ENCODE measurements around the gene CRB2. TPM values are rescaled to one million over a fixed set of nuclear protein-coding genes. Genes with fewer than 3 reads are reported as not detected.

Gene CRB2
- total and polyA plus RNA-seq, 3 experiments from 2014 or later: 0.05 TPM; not detected in 2

DNA sequence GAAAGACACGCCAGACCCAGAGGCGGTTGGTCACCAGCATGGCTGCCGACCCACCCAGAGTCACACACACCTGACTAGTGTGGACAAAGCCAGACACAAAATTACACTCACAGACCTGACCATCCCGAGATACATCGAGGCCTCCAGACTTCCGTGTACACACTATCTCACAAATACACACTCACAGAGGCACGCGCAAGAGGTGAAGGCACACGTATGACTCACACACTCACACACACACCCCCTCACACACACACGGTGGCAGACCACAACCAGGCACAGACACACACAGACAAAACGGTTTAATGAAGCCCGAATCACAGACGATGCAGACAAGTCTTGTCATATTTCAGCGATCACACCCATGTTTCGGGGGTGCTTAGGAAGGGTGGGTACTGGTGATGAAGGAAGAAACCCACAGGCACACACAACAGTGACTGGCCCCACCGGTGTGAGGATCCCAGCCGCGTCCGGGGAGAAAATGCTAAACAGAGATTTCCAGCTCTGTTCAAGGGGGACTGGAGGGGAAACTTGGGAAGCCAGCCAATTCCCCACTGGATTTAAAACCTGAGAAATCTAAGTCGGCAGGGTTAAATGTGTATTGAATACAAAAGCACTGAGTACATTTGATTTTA is 51.3 kb downstream of the CRB2 start:
- peaks cover 0 to under 1% (median under 1%) of the 10 kb centered on the region in 3 donors for H3K36me3 Mint-ChIP-seq
- Histone ChIP-seq H3K9me3 (ENCODE audit: low read length) (no peaks in the 10 kb centered on the region), H3K4me1 (ENCODE audit: insufficient read depth, low read length) (no peaks in the 10 kb centered on the region), H3K4me3 (ENCODE audit: low read length) (no peak overlapping the region), H3K27ac (ENCODE audit: low read depth, low read length) (no peak overlapping the region), H3K36me3 (ENCODE audit: insufficient read depth, low read length) (no peaks in the 10 kb centered on the region), H3K27me3 (ENCODE audit: insufficient read depth, low read length, poor library complexity, severe bottlenecking) (no peaks in the 10 kb centered on the region)
- DNase-seq: no peak
- POLR2A ChIA-PET: interaction anchor here (0.5 kb wide), 1 partner anchor 356 kb away, joined by 8 read pairs; no protein-coding TSS in a partner anchor
- no peak overlapping the region for H3K27ac Mint-ChIP-seq
- H3K4me1 Mint-ChIP-seq: peaks cover 0 to 6% (median 4%) of the 10 kb centered on the region in 3 donors
- H3K4me3 Mint-ChIP-seq: no peak overlapping the region
- CTCF ChIA-PET: interaction anchor here (1.1 kb wide), 1 partner anchor 19 kb away, joined by 3 read pairs; no protein-coding TSS in a partner anchor
- H3K9me3 Mint-ChIP-seq: no peaks in the 10 kb centered on the region
- peaks cover 0 to 2% of the 10 kb centered on the region in 2 donors for H3K27me3 Mint-ChIP-seq

DNA sequence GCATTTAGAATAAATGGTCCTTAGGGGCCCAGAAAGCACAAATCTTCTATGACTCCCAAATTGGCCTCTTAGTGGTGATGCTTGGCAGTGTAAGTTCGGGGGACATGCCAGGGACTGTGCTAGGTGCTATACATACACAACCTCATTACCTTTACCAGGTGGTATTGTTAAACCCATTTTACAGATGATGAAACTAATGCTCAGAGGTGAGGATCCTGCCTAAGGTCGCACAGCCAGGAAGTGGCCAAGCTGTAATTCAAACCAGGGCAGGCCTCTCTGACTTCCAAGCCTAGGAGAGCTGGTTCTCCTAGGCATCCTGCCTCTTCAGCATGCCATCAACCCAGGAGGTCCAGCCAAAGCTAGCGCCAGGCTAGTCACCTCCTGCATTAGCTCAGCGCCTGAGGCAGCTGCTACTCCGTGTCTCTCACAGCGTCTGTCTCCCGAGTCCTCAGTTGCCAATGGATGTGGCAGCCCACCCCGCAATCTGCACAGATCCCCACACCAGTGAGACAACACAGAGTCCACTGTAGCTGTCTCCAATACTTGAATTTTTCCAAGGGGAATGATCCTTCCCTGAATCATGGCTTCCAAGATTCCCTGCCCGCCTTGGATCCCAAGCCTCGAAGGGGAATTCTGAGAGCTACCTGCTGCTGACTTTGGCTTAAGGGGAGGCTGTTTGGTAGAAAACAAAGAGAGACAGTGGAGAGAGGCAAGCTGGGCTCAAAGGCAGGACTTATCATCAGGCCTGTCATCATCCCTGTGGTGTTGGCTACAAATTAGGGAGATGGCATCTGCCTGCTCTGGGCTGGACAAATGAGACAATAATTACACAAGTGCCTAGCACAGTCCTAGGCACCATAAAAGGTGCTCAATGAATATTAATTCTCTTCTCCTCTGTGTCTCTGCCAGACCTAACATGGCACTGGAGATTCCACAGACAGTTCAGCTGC is 52.6 kb downstream of the CRB2 start:
- H3K27me3 Mint-ChIP-seq: peaks cover 0 to 2% of the 10 kb centered on the region in 2 donors
- peaks cover 0 to 6% (median 4%) of the 10 kb centered on the region in 3 donors for H3K4me1 Mint-ChIP-seq
- H3K9me3 Mint-ChIP-seq: no peaks in the 10 kb centered on the region
- CTCF ChIA-PET: no interaction called here
- H3K4me3 Mint-ChIP-seq: no peak overlapping the region
- POLR2A ChIA-PET: no interaction called here
- H3K36me3 Mint-ChIP-seq: no peaks in the 10 kb centered on the region
- Histone ChIP-seq H3K36me3 (ENCODE audit: insufficient read depth, low read length) (no peaks in the 10 kb centered on the region), H3K4me3 (ENCODE audit: low read length) (no peak overlapping the region), H3K4me1 (ENCODE audit: insufficient read depth, low read length) (no peaks in the 10 kb centered on the region), H3K9me3 (ENCODE audit: low read length) (no peaks in the 10 kb centered on the region), H3K27me3 (ENCODE audit: insufficient read depth, low read length, poor library complexity, severe bottlenecking) (no peaks in the 10 kb centered on the region), H3K27ac (ENCODE audit: low read depth, low read length) (no peak overlapping the region)
- peak overlapping the region in 1 of 8 donors; percentile 9 for H3K27ac Mint-ChIP-seq
- no peak for DNase-seq

DNA sequence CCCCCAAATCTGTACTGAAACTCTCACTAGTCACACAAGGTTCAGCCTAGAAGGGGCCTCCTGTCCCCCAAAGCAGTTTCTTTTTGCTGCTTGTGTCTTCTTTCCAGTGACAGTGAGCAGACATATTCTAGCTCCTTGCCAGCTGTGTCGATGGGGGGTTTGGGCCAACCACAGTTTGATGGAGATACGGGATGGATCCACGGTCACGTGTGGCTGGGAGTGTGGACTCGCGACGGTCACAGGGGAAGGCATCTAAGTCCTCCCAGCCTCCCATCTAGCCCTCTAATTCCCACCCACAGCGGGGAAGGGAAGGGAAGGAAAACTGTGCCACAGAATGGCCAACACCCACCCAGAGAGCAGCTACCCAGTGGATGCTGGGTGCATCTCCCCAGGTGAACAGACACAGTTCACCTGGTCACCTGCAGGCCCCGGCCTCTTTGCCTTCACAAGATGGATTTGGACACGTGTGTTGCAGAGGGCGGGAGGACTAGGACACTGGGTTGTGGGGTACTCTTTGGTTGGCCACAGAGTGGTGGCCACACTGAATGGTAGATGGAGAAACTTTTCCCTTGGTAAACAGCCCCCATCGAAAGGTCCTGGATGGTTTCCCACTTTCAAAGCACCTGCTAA is 54.4 kb downstream of the CRB2 start:
- no peak overlapping the region for H3K27ac ChIP-seq (ENCODE audit: low read depth, low read length)
- no peaks in the 10 kb centered on the region for H3K4me1 ChIP-seq (ENCODE audit: insufficient read depth, low read length)
- Mint-ChIP-seq H3K4me1 (peaks cover 0 to 6% (median 4%) of the 10 kb centered on the region in 3 donors), H3K36me3 (peaks cover 0 to 2% (median 2%) of the 10 kb centered on the region in 3 donors), H3K27ac (no peak overlapping the region), H3K27me3 (peaks cover 0 to 2% of the 10 kb centered on the region in 2 donors), H3K9me3 (no peaks in the 10 kb centered on the region), H3K4me3 (no peak overlapping the region)
- POLR2A ChIA-PET: no interaction called here
- CTCF ChIA-PET: no interaction called here
- H3K4me3 ChIP-seq (ENCODE audit: low read length): no peak overlapping the region
- no peaks in the 10 kb centered on the region for H3K9me3 ChIP-seq (ENCODE audit: low read length)
- DNase-seq: no peak
- no peaks in the 10 kb centered on the region for H3K36me3 ChIP-seq (ENCODE audit: insufficient read depth, low read length)
- H3K27me3 ChIP-seq (ENCODE audit: insufficient read depth, low read length, poor library complexity, severe bottlenecking): no peaks in the 10 kb centered on the region

DNA sequence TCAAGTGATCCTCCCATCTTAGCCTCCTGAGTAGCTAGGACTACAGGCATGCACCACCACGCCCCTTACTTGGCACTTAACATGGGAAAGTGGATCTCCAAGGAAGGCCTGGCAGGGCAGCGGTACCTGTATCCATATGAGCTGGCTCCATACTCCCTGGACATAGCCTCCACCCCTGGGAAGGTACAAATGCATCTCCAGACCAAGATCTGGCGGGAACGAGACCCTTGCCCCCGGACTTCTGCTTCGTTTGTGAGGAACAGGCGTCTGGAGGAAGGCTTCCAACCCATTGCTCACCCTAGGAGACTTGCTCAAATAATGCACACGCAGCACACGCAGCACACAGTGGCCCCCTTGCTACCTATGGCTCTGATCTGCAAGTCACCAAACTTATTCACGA is 55.2 kb downstream of the CRB2 start:
- Mint-ChIP-seq H3K36me3 (peaks cover 0 to 4% (median 2%) of the 10 kb centered on the region in 3 donors), H3K4me1 (peaks cover 0 to 6% (median 3%) of the 10 kb centered on the region in 3 donors), H3K27ac (no peak overlapping the region), H3K4me3 (no peak overlapping the region), H3K27me3 (peaks cover 0 to 2% of the 10 kb centered on the region in 2 donors), H3K9me3 (no peaks in the 10 kb centered on the region)
- Histone ChIP-seq H3K36me3 (ENCODE audit: insufficient read depth, low read length) (no peaks in the 10 kb centered on the region), H3K4me3 (ENCODE audit: low read length) (no peak overlapping the region), H3K27ac (ENCODE audit: low read depth, low read length) (no peak overlapping the region), H3K4me1 (ENCODE audit: insufficient read depth, low read length) (no peaks in the 10 kb centered on the region), H3K27me3 (ENCODE audit: insufficient read depth, low read length, poor library complexity, severe bottlenecking) (no peaks in the 10 kb centered on the region), H3K9me3 (ENCODE audit: low read length) (no peaks in the 10 kb centered on the region)
- ChIA-PET POLR2A (no interaction called here), CTCF (interaction anchor here (0.7 kb wide), 1 partner anchor 62 kb away, joined by 4 read pairs; no protein-coding TSS in a partner anchor)
- DNase-seq: no peak

DNA sequence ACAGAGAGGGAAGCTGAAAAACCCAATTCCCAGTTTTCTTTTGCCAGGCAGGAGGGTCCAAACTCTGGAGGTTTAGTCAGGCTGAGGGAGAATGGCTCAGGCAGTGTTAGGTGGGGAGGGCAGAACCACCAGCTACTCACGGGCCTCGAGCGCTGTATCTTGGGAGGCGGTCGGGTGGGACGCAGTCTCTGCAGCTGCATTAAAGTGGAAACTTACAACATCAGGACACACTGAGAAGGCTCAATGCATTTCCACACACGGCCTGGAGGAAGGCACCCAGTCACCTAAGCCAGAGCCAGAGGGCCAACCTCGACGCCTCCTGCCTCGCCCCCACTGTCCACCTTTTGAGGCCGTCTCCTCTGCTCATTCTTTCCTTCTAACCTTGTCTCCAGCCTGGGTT is 55.6 kb downstream of the CRB2 start:
- no peaks in the 10 kb centered on the region for H3K9me3 Mint-ChIP-seq
- Histone ChIP-seq H3K36me3 (ENCODE audit: insufficient read depth, low read length) (no peaks in the 10 kb centered on the region), H3K27ac (ENCODE audit: low read depth, low read length) (no peak overlapping the region), H3K9me3 (ENCODE audit: low read length) (no peaks in the 10 kb centered on the region), H3K4me3 (ENCODE audit: low read length) (no peak overlapping the region), H3K4me1 (ENCODE audit: insufficient read depth, low read length) (no peaks in the 10 kb centered on the region), H3K27me3 (ENCODE audit: insufficient read depth, low read length, poor library complexity, severe bottlenecking) (no peaks in the 10 kb centered on the region)
- H3K27ac Mint-ChIP-seq: no peak overlapping the region
- no peak for DNase-seq
- POLR2A ChIA-PET: no interaction called here
- peaks cover 0 to 3% (median 0%) of the 10 kb centered on the region in 3 donors for H3K4me1 Mint-ChIP-seq
- CTCF ChIA-PET: interaction anchor here (0.7 kb wide), 1 partner anchor 63 kb away, joined by 4 read pairs; no protein-coding TSS in a partner anchor
- peaks cover 0 to 8% (median 5%) of the 10 kb centered on the region in 3 donors for H3K36me3 Mint-ChIP-seq
- no peak overlapping the region for H3K4me3 Mint-ChIP-seq
- H3K27me3 Mint-ChIP-seq: peaks cover 0 to 2% of the 10 kb centered on the region in 2 donors

DNA sequence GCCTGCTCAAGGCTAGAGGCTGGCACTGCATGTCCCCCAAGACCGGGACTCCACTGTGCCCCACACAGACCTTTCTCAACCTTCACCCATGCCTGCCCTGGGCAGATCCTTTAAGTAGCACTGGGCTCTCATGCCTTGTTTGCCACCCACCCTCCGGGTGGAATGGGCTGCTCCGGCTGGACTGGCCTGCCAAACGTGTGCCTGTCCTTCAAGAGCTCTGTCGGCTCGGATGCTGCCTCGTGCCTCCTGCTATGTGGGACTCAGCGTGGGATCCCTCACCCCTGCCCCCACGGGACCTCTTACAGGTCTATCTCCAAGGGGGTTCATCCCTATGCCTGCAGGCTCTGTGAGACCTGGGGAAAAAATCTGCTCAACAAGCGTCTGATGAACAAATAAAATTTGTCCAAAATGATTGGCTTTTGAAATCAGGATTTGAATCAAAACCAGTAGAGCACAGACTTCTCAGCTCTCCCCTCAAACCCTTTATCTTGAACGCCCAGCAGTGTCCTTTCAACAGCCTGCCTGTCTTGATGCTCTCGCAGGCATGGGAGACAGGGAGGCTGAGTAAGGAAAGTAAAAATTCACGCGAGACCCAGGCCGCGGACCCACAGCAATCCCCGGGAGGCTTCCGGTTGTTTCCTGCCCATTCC is 56.3 kb downstream of the CRB2 start:
- Mint-ChIP-seq H3K27ac (peak overlapping the region in 1 of 8 donors; percentile 23), H3K4me3 (no peak overlapping the region)
- no peaks in the 10 kb centered on the region for H3K36me3 ChIP-seq (ENCODE audit: insufficient read depth, low read length)

DNA sequence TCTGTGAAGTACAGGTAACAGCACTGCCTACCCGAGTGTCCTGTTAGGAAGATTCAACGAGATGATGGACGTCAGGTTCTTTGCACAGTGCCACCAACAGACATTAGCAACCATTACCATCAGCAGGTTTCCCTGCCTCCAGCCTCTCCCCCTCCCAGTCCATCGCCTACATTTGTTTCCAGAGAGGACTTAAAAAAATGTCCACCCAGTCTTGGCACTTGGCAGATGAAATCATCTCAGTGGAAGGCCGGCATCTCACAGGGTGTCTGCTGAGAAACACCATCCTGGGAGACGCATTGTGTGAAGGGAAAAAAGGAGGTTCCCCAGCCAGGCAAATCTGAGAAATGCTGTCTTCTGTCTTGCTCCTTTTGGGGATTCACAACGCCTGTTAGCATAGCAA is 58.2 kb downstream of the CRB2 start:
- Mint-ChIP-seq H3K9me3 (no peaks in the 10 kb centered on the region), H3K4me3 (no peak overlapping the region), H3K27me3 (peaks cover 0 to 2% of the 10 kb centered on the region in 2 donors), H3K27ac (no peak overlapping the region), H3K36me3 (peaks cover 0 to 20% (median 10%) of the 10 kb centered on the region in 3 donors), H3K4me1 (no peaks in the 10 kb centered on the region)
- DNase-seq: no peak
- no peaks in the 10 kb centered on the region for H3K4me1 ChIP-seq (ENCODE audit: insufficient read depth, low read length)
- no peaks in the 10 kb centered on the region for H3K9me3 ChIP-seq (ENCODE audit: low read length)
- no peak overlapping the region for H3K4me3 ChIP-seq (ENCODE audit: low read length)
- no peaks in the 10 kb centered on the region for H3K36me3 ChIP-seq (ENCODE audit: insufficient read depth, low read length)
- no peak overlapping the region for H3K27ac ChIP-seq (ENCODE audit: low read depth, low read length)
- POLR2A ChIA-PET: no interaction called here
- CTCF ChIA-PET: no interaction called here
- no peaks in the 10 kb centered on the region for H3K27me3 ChIP-seq (ENCODE audit: insufficient read depth, low read length, poor library complexity, severe bottlenecking)

More for the DNA sequence above, 56.3 kb downstream of the CRB2 start:
- ChIA-PET POLR2A (no interaction called here), CTCF (no interaction called here)
- Histone ChIP-seq H3K4me3 (ENCODE audit: low read length) (no peak overlapping the region), H3K9me3 (ENCODE audit: low read length) (no peaks in the 10 kb centered on the region), H3K27me3 (ENCODE audit: insufficient read depth, low read length, poor library complexity, severe bottlenecking) (no peaks in the 10 kb centered on the region), H3K27ac (ENCODE audit: low read depth, low read length) (no peak overlapping the region), H3K4me1 (ENCODE audit: insufficient read depth, low read length) (no peaks in the 10 kb centered on the region)
- peaks cover 0 to 2% of the 10 kb centered on the region in 2 donors for H3K27me3 Mint-ChIP-seq
- H3K9me3 Mint-ChIP-seq: no peaks in the 10 kb centered on the region
- DNase-seq: no peak
- H3K4me1 Mint-ChIP-seq: no peaks in the 10 kb centered on the region
- H3K36me3 Mint-ChIP-seq: peaks cover 0 to 8% (median 5%) of the 10 kb centered on the region in 3 donors
